SJCRH30 (cell line): Measurements from ENCODE around the gene FCAMR. TPM values are rescaled to one million over a fixed set of nuclear protein-coding genes. Genes with fewer than 3 reads are reported as not detected.

ENCODE experiments used
- total RNA-seq: library from RNA; depleted of rRNA; stranded (reverse); fragments of >200 nt; shearing (Covaris generic); gene quantifications from 2 replicates; pipeline ENCODE4 v1.2.3, GENCODE V29; 2014; rRNA removed

Gene FCAMR
- total RNA-seq, 1 experiment from 2014 or later = not detected

Other genes starting within 250 kb of the FCAMR start
- not detected in 2 replicates for gene IL19, start 199.7 kb downstream of the FCAMR start, total RNA-seq
- gene IL10, start 198.0 kb downstream of the FCAMR start, total RNA-seq = 0.16 TPM in 1 of 2 replicates, not detected in the other
- gene IL20, start 104.8 kb downstream of the FCAMR start, total RNA-seq = not detected in 2 replicates
- not detected in 2 replicates for gene IL24, start 73.0 kb downstream of the FCAMR start, total RNA-seq
- not detected in 2 replicates for gene FCMR, start 48.5 kb downstream of the FCAMR start, total RNA-seq
- gene PIGR, start 24.0 kb downstream of the FCAMR start, total RNA-seq = not detected in 2 replicates
- not detected in 2 replicates for gene C1orf116, start 62.3 kb upstream of the FCAMR start, total RNA-seq
- 3.0 and 3.8 TPM in 2 replicates for gene YOD1, start 80.7 kb upstream of the FCAMR start, total RNA-seq
- 0.68 and 1.0 TPM in 2 replicates for gene PFKFB2, start 82.8 kb upstream of the FCAMR start, total RNA-seq
- gene C4BPB, start 118.4 kb upstream of the FCAMR start, total RNA-seq = not detected in 2 replicates
- 0.05 and 0.06 TPM in 2 replicates for gene C4BPA, start 133.8 kb upstream of the FCAMR start, total RNA-seq